HepG2 (cell line): ENCODE results near the gene RGS11. TPM values are rescaled to one million over a fixed set of nuclear protein-coding genes. Genes with fewer than 3 reads are reported as not detected.

Source experiments
- ATAC-seq: fragments of 200-7000 bp; cut with Tn5 transposase; 3 replicates; pipeline ENCODE4 v1.9.1; 2020; ENCODE audit warnings: mild to moderate bottlenecking, moderate library complexity
- BruUV-seq: library from RNA; stranded (reverse); fragments of 400-500 nt; replicated peaks from 2 replicates; lab custom pipeline; 2021; lab: Mats Ljungman, UMichigan
- CTCF ChIA-PET: fragments of 300-600 bp; formaldehyde crosslinking; extraction: SDS; loops from one replicate; lab custom pipeline; 2021; ENCODE audit warnings: low total read pairs, inconsistent platforms, low intra/inter-chr PET ratio; lab: Yijun Ruan, JAX
- POLR2A ChIA-PET: fragments of 350-600 bp; sonication (Branson Sonifier 250); formaldehyde crosslinking; loops from one replicate; lab custom pipeline; 2020; ENCODE audit warnings: antibody characterized with exemption, inconsistent platforms; lab: Yijun Ruan, JAX
- DNase-seq: peaks from one replicate; pipeline ENCODE4 v3.0.0-alpha.2; 2015; ENCODE audit warnings: low spot score
- FAIRE-seq: peaks from 3 replicates; lab custom pipeline; 2011; peaks lifted over from hg19 to GRCh38; lab: Jason Lieb, UNC
- H2AFZ ChIP-seq: one replicate; pipeline ENCODE4 v1.6.1; 2011; ENCODE audit warnings: low read length, inconsistent platforms
- H3K27ac ChIP-seq: fragments of 300-600 bp; 3 replicates; pipeline ENCODE4 v1.8.0; 2011; ENCODE audit warnings: mixed run types, mild to moderate bottlenecking, mixed read lengths, low read length, inconsistent platforms; ENCODE audit not compliant: insufficient read depth; ENCODE audit errors: extremely low read length
- H3K27me3 ChIP-seq, 2 experiments: fragments of 200-600 bp in 1 of 2; 2 replicates in 1 of 2; 3 replicates in 1 of 2; pipeline versions ENCODE4 v1.6.0 to v1.8.0; 2011; ENCODE audit warnings: low read length in 2 of 2, mild to moderate bottlenecking in 2 of 2, moderate library complexity in 2 of 2, inconsistent platforms in 1 of 2; ENCODE audit not compliant: insufficient read depth in 2 of 2, control insufficient read depth in 1 of 2
- H3K36me3 ChIP-seq, 2 experiments: fragments of 200-600 bp in 1 of 2; replicated peaks in 1 of 2; 2 replicates in 1 of 2; 3 replicates in 1 of 2; pipeline versions ENCODE4 v1.5.1 to v1.8.0; 2011; ENCODE audit warnings: low read length in 2 of 2, inconsistent platforms in 1 of 2; ENCODE audit not compliant: insufficient read depth in 2 of 2, control insufficient read depth in 1 of 2
- H3K4me1 ChIP-seq: 2 replicates; pipeline ENCODE4 v1.5.1; 2012; ENCODE audit warnings: low read length, inconsistent platforms; ENCODE audit not compliant: insufficient read depth
- H3K4me2 ChIP-seq: 2 replicates; pipeline ENCODE4 v1.6.0; 2011; ENCODE audit warnings: low read depth, low read length, inconsistent platforms
- H3K4me3 ChIP-seq, 3 experiments: fragments of 200-600 bp in 1 of 3; sonication (generic), shearing (Covaris generic) in 1 of 3; replicated peaks in 1 of 3; 2 replicates each; pipeline ENCODE4 v1.5.1; 2011 to 2016; ENCODE audit warnings: low read length in 3 of 3, inconsistent platforms in 2 of 3, low read depth in 2 of 3, mild to moderate bottlenecking in 2 of 3, control low read depth in 1 of 3, mixed read lengths in 1 of 3; ENCODE audit not compliant: insufficient read depth in 1 of 3
- H3K79me2 ChIP-seq: one replicate; pipeline ENCODE4 v1.6.1; 2011; ENCODE audit warnings: low read length, inconsistent platforms; ENCODE audit not compliant: insufficient read depth
- H3K9ac ChIP-seq: 2 replicates; pipeline ENCODE4 v1.6.0; 2011; ENCODE audit warnings: mild to moderate bottlenecking, low read depth, low read length, inconsistent platforms; ENCODE audit not compliant: insufficient read depth
- H3K9me3 ChIP-seq: 2 replicates; pipeline ENCODE4 v1.5.1; 2012; ENCODE audit warnings: mild to moderate bottlenecking, low read length
- H4K20me1 ChIP-seq: 2 replicates; pipeline ENCODE4 v1.6.0; 2011; ENCODE audit warnings: inconsistent platforms, mild to moderate bottlenecking, low read length, moderate library complexity; ENCODE audit not compliant: insufficient read depth
- BORCS8-MEF2B ChIP-seq: sonication (generic); formaldehyde crosslinking; IDR thresholded peaks from 2 replicates; pipeline ENCODE4 v1.8.0; 2022; ENCODE audit warnings: mild to moderate bottlenecking, missing genetic modification reagents
- CSRNP1 ChIP-seq: sonication (generic); formaldehyde crosslinking; IDR thresholded peaks from 2 replicates; pipeline ENCODE4 v1.8.1; 2023; ENCODE audit warnings: mild to moderate bottlenecking, missing genetic modification reagents
- FOXJ3 ChIP-seq: sonication (generic); formaldehyde crosslinking; IDR thresholded peaks from 2 replicates; pipeline ENCODE4 v1.4.0; 2020; ENCODE audit warnings: missing genetic modification reagents, mild to moderate bottlenecking, borderline replicate concordance
- GABPB1 ChIP-seq: IDR thresholded peaks from 2 replicates; pipeline ENCODE4 v1.6.1; 2016; ENCODE audit warnings: mild to moderate bottlenecking, missing genetic modification reagents, moderate library complexity, missing compliant biosample characterization
- IKZF4 ChIP-seq: sonication (generic); formaldehyde crosslinking; IDR thresholded peaks from 2 replicates; pipeline ENCODE4 v1.5.1; 2020; ENCODE audit warnings: borderline replicate concordance, mild to moderate bottlenecking, low read depth, missing genetic modification reagents; ENCODE audit errors: not compliant biosample characterization
- ZNF383 ChIP-seq: sonication (generic); formaldehyde crosslinking; IDR thresholded peaks from 2 replicates; pipeline ENCODE4 v1.4.0; 2020; ENCODE audit warnings: missing genetic modification reagents, mild to moderate bottlenecking, borderline replicate concordance
- ZNF441 ChIP-seq: sonication (generic); formaldehyde crosslinking; IDR thresholded peaks from 2 replicates; pipeline ENCODE4 v1.7.0; 2021; ENCODE audit warnings: missing genetic modification reagents, borderline replicate concordance
- ZNF574 ChIP-seq: sonication (generic); formaldehyde crosslinking; IDR thresholded peaks from 2 replicates; pipeline ENCODE4 v1.4.0; 2020; ENCODE audit warnings: missing genetic modification reagents
- WGBS: methylation state at CpG from one replicate; pipeline ENCODE4 v1.1.6; 2017; ENCODE audit warnings: low lambda C conversion rate; 5-methylcytosine and 5-hydroxymethylcytosine counted together
- in situ Hi-C: cut with HindIII; loops from 2 replicates; pipeline ENCODE4 v1.10.0; 2017; ENCODE audit warnings: low pct_unique_long_range_greater_than_20kb; ENCODE audit not compliant: extremely low pct_ligation_motif_present
- intact Hi-C: fragments of 100-400 bp; cut with micrococcal nuclease; formaldehyde crosslinking; loops from one replicate; pipeline ENCODE4 v1.10.0; 2022; ENCODE audit not compliant: unreplicated experiment
- polyA plus RNA-seq, 8 experiments: library from polyadenylated mRNA; depleted of rRNA in 3 of 8; stranded (reverse) in 7 of 8; unstranded in 1 of 8; fragments of >200 nt; fragmentation: Illumina TruSeq in 4 of 8; extraction: Trizol in 4 of 8; gene quantifications; 2 replicates each; pipeline versions ENCODE4 v1.2.1 to v1.2.3, GENCODE V29; 2011 to 2016; ENCODE audit warnings: low read depth in 4 of 8, missing spikeins in 1 of 8, mixed read lengths in 1 of 8; ENCODE audit not compliant: insufficient read depth in 1 of 8
- total RNA-seq, 5 experiments: library from RNA; depleted of rRNA; stranded (reverse); fragments of >200 nt; fragmentation: Illumina TruSeq; extraction: Trizol; gene quantifications; 2 replicates each; pipeline ENCODE4 v1.2.3, GENCODE V29; 2016; ENCODE audit warnings: low read depth in 1 of 5
- TF ChIP-seq, protein P1 (sequence below): sonication (generic); formaldehyde crosslinking; IDR thresholded peaks from 2 replicates; pipeline ENCODE4 v1.4.0; 2020; ENCODE audit warnings: mild to moderate bottlenecking, missing genetic modification reagents
- TF ChIP-seq, protein P2 (sequence below), 2 experiments: sonication (generic) in 1 of 2; formaldehyde crosslinking in 1 of 2; IDR thresholded peaks; 2 replicates each; pipeline versions ENCODE4 v1.5.1 to v1.6.1; 2011 to 2020; ENCODE audit warnings: borderline replicate concordance in 1 of 2, low read depth in 1 of 2, low read length in 1 of 2, mild to moderate bottlenecking in 1 of 2, missing genetic modification reagents in 1 of 2, moderate library complexity in 1 of 2
- TF ChIP-seq, protein P3 (sequence below): IDR thresholded peaks from 2 replicates; pipeline ENCODE4 v1.6.1; 2016; ENCODE audit warnings: mild to moderate bottlenecking

The RGS11 gene
- total and polyA plus RNA-seq, 2 of the 13 experiments (the other 11 are each of a cell fraction or from before 2014, with no cell fraction given), result 0.11 TPM; not detected in 1

DNA sequence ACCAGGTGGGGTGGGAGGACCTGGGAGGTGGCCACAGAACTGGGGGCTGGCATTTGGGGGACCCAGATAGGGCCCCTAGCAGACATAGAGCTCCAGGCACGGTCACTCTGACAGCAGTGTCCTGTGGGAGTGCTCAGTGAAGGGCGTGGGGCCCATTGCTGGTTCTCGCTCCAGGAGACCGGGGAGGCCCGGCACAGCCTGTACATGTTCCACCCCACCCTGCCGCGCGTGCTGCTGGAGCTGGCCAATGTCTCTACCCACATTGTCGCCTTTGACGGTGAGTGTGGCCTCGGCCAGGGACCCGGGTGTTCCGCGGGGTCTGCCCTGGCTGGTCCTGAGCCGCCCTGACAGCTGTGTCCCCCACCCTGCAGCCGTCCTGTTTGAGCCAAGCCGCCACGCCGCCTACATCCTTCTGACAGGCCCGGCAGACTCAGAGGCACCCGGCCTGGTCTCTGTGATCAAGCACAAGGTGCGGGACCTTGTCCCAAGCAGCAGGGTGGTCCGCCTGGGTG, 11.2 kb downstream of the RGS11 start:
- WGBS, result 95% methylated on average over 12 of the region's 23 CpGs
- ATAC-seq, result no peak
- Histone ChIP-seq H3K4me1 (peaks cover 16% of the 10 kb centered on the region), H3K36me3 (peaks cover 11 to 18% of the 10 kb centered on the region in 2 experiments; a peak in 4 of 5 replicates), H2AFZ (no peak overlapping the region), H3K4me3 (no peak overlapping the region), H3K9ac (no peak overlapping the region), H3K9me3 (no peaks in the 10 kb centered on the region), H3K79me2 (no peaks in the 10 kb centered on the region), H3K27me3 (peaks cover 9 to 12% of the 10 kb centered on the region in 2 experiments; a peak in 4 of 5 replicates), H3K27ac (no peak overlapping the region), H3K4me2 (no peak overlapping the region), H4K20me1 (no peaks in the 10 kb centered on the region)
- CTCF ChIA-PET, result no interaction called here
- BruUV-seq, result no TSS peak
- POLR2A ChIA-PET, result interaction anchor here (0.9 kb wide), 1 partner anchor 30 kb away, joined by 3 read pairs; the partner anchor contains the start of gene FAM234A
- no peak for DNase-seq
- in situ Hi-C loops, result no loop called here
- intact Hi-C loops, result no loop called here
- no peak for FAIRE-seq
- no peak for TF ChIP-seq ZNF441 (CRISPR knock-in tag)
- TF ChIP-seq, protein P1, sequence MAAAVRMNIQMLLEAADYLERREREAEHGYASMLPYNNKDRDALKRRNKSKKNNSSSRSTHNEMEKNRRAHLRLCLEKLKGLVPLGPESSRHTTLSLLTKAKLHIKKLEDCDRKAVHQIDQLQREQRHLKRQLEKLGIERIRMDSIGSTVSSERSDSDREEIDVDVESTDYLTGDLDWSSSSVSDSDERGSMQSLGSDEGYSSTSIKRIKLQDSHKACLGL (CRISPR knock-in tag), result no peak
- no peak for TF ChIP-seq BORCS8-MEF2B
- TF ChIP-seq CSRNP1 (CRISPR knock-in tag), result no peak
- TF ChIP-seq IKZF4 (CRISPR knock-in tag), result no peak
- TF ChIP-seq FOXJ3 (CRISPR knock-in tag), result no peak
- TF ChIP-seq, protein P2, sequence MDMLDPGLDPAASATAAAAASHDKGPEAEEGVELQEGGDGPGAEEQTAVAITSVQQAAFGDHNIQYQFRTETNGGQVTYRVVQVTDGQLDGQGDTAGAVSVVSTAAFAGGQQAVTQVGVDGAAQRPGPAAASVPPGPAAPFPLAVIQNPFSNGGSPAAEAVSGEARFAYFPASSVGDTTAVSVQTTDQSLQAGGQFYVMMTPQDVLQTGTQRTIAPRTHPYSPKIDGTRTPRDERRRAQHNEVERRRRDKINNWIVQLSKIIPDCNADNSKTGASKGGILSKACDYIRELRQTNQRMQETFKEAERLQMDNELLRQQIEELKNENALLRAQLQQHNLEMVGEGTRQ (IDR thresholded peaks at IDR 0.05; ENCODE audit: low read depth, low read length), result no peak
- TF ChIP-seq, protein P2 (CRISPR knock-in tag; IDR thresholded peaks at IDR 0.05; ENCODE audit: borderline replicate concordance), result no peak
- TF ChIP-seq ZNF574, result no peak
- no peak for TF ChIP-seq ZNF383 (CRISPR knock-in tag)
- TF ChIP-seq, protein P3, sequence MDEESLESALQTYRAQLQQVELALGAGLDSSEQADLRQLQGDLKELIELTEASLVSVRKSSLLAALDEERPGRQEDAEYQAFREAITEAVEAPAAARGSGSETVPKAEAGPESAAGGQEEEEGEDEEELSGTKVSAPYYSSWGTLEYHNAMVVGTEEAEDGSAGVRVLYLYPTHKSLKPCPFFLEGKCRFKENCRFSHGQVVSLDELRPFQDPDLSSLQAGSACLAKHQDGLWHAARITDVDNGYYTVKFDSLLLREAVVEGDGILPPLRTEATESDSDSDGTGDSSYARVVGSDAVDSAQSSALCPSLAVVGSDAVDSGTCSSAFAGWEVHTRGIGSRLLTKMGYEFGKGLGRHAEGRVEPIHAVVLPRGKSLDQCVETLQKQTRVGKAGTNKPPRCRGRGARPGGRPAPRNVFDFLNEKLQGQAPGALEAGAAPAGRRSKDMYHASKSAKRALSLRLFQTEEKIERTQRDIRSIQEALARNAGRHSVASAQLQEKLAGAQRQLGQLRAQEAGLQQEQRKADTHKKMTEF (CRISPR knock-in tag), result no peak
- TF ChIP-seq GABPB1 (CRISPR knock-in tag), result no peak
